IPS-NIHi7 (cell line): Measurements from ENCODE around the gene KCNAB1.
"Not testable (repeated sequence)": the region's sequence is repeated elsewhere in the genome, so short reads cannot be mapped to it uniquely, and the experiment has no call there.

Source experiments
- DNase-seq: peaks from one replicate; pipeline ENCODE4 v3.0.0; 2012; ENCODE audit warnings: mixed read lengths; ENCODE audit errors: extremely low spot score

KCNAB1 gene

GRCh38 chr3:156539051-156539450 is 418.7 kb downstream of the KCNAB1 start:
- no peak for DNase-seq

- DNase-seq, result no peak
Measured at GRCh38 chr3:156539802-156540201, 419.4 kb downstream of the KCNAB1 start.

- DNase-seq, result no peak
Measured at GRCh38 chr3:156542101-156543042, 422.0 kb downstream of the KCNAB1 start.

- no peak for DNase-seq
Measured at GRCh38 chr3:156543043-156543555, 422.7 kb downstream of the KCNAB1 start.

GRCh38 chr3:156547637-156548036 is 427.3 kb downstream of the KCNAB1 start:
- no peak for DNase-seq

GRCh38 chr3:156548041-156548687 is 427.8 kb downstream of the KCNAB1 start:
- no peak for DNase-seq

GRCh38 chr3:156548902-156549301 is 428.5 kb downstream of the KCNAB1 start:
- DNase-seq, result no peak

- DNase-seq, result no peak
Measured at GRCh38 chr3:156551261-156551660, 430.9 kb downstream of the KCNAB1 start.

GRCh38 chr3:156551746-156552145 is 431.4 kb downstream of the KCNAB1 start:
- no peak for DNase-seq

- DNase-seq, result no peak
Measured at GRCh38 chr3:156552973-156553372, 432.6 kb downstream of the KCNAB1 start.

GRCh38 chr3:156553705-156554356 is 433.5 kb downstream of the KCNAB1 start:
- no peak for DNase-seq

GRCh38 chr3:156554515-156554841 is 434.1 kb downstream of the KCNAB1 start:
- no peak for DNase-seq

GRCh38 chr3:156554842-156555687 is 434.7 kb downstream of the KCNAB1 start, which contains the start of gene SSR3:
Gene SSR3, minus strand, starts transcription at chr3:156555117. Its CDS starts 28 bp downstream, at chr3:156555089.
- peak; percentile 98 for DNase-seq

GRCh38 chr3:156558389-156558788 is 438.0 kb downstream of the KCNAB1 start:
- no peak for DNase-seq

GRCh38 chr3:156559321-156559720 is 438.9 kb downstream of the KCNAB1 start:
- DNase-seq, result no peak

GRCh38 chr3:156561533-156561932 is 441.2 kb downstream of the KCNAB1 start:
- no peak for DNase-seq

- DNase-seq, result not testable (repeated sequence)
Measured at GRCh38 chr3:156562486-156562885, 442.1 kb downstream of the KCNAB1 start.

GRCh38 chr3:156563900-156564682 is 443.7 kb downstream of the KCNAB1 start:
- DNase-seq, result no peak

- not testable (repeated sequence) for DNase-seq
Measured at GRCh38 chr3:156569016-156569415, 448.6 kb downstream of the KCNAB1 start.

- not testable (repeated sequence) for DNase-seq
Measured at GRCh38 chr3:156569881-156570280, 449.5 kb downstream of the KCNAB1 start.
